Trophoblast cell (in vitro differentiated cells and primary cell): ENCODE measurements around the gene CUX1.

ENCODE experiments used
- DNase-seq, 2 donors: peaks; one replicate each; pipeline ENCODE4 v3.0.0-alpha.2; 2016
- H2AFZ ChIP-seq: 2 replicates; pipeline ENCODE4 v1.6.1; 2013; ENCODE audit warnings: low read length, moderate library complexity, mild to moderate bottlenecking; ENCODE audit not compliant: insufficient read depth, poor library complexity
- H2AK5ac ChIP-seq: 2 replicates; pipeline ENCODE4 v1.6.1; 2013; ENCODE audit warnings: mild to moderate bottlenecking, low read length
- H2BK120ac ChIP-seq: 2 replicates; pipeline ENCODE4 v1.6.1; 2013; ENCODE audit warnings: low read length, mild to moderate bottlenecking, moderate library complexity; ENCODE audit not compliant: insufficient read depth, poor library complexity
- H2BK12ac ChIP-seq: 2 replicates; pipeline ENCODE4 v1.6.1; 2013; ENCODE audit warnings: mild to moderate bottlenecking, low read length, moderate library complexity
- H2BK5ac ChIP-seq: 2 replicates; pipeline ENCODE4 v1.6.1; 2013; ENCODE audit warnings: low read length, low read depth, moderate library complexity, mild to moderate bottlenecking; ENCODE audit not compliant: poor library complexity
- H3K14ac ChIP-seq: 2 replicates; pipeline ENCODE4 v1.6.1; 2013; ENCODE audit warnings: mild to moderate bottlenecking, low read length
- H3K18ac ChIP-seq: 2 replicates; pipeline ENCODE4 v1.6.1; 2013; ENCODE audit warnings: mild to moderate bottlenecking, low read length
- H3K23ac ChIP-seq: 2 replicates; pipeline ENCODE4 v1.6.1; 2013; ENCODE audit warnings: low read length
- H3K27ac ChIP-seq: 2 replicates; pipeline ENCODE4 v1.5.1; 2013; ENCODE audit warnings: low read depth, mild to moderate bottlenecking, inconsistent platforms, low read length, moderate library complexity
- H3K27me3 ChIP-seq: 2 replicates; pipeline ENCODE4 v1.6.1; 2013; ENCODE audit warnings: inconsistent platforms, mild to moderate bottlenecking, low read length, moderate library complexity; ENCODE audit not compliant: insufficient read depth
- H3K36me3 ChIP-seq, 2 experiments: 1 replicate in 1 of 2; 2 replicates in 1 of 2; pipeline ENCODE4 v1.6.1; 2013; ENCODE audit warnings: low read length in 2 of 2, mild to moderate bottlenecking in 2 of 2, moderate library complexity in 1 of 2; ENCODE audit not compliant: insufficient read depth in 2 of 2, control insufficient read depth in 1 of 2
- H3K4ac ChIP-seq: 2 replicates; pipeline ENCODE4 v1.6.1; 2013; ENCODE audit warnings: low read depth, mild to moderate bottlenecking, low read length, moderate library complexity
- H3K4me1 ChIP-seq, 2 experiments: 1 replicate in 1 of 2; 2 replicates in 1 of 2; pipeline ENCODE4 v1.6.1; 2013; ENCODE audit warnings: low read length in 2 of 2, mild to moderate bottlenecking in 2 of 2, moderate library complexity in 1 of 2; ENCODE audit not compliant: insufficient read depth in 2 of 2, control insufficient read depth in 1 of 2
- H3K4me2 ChIP-seq: 2 replicates; pipeline ENCODE4 v1.6.1; 2013; ENCODE audit warnings: inconsistent platforms, mild to moderate bottlenecking, low read length, moderate library complexity
- H3K4me3 ChIP-seq: 2 replicates; pipeline ENCODE4 v1.5.1; 2013; ENCODE audit warnings: mild to moderate bottlenecking, low read depth, low read length, inconsistent platforms
- H3K79me1 ChIP-seq: one replicate; pipeline ENCODE4 v1.6.1; 2013; ENCODE audit warnings: low read length
- H3K79me2 ChIP-seq: 2 replicates; pipeline ENCODE4 v1.6.1; 2013; ENCODE audit warnings: low read length, mild to moderate bottlenecking; ENCODE audit not compliant: control insufficient read depth, insufficient read depth, poor library complexity
- H3K9ac ChIP-seq: 2 replicates; pipeline ENCODE4 v1.6.1; 2013; ENCODE audit warnings: mild to moderate bottlenecking, low read length
- H3K9me3 ChIP-seq: 2 replicates; pipeline ENCODE4 v1.6.1; 2013; ENCODE audit warnings: low read depth, mild to moderate bottlenecking, control low read depth, inconsistent platforms, low read length; ENCODE audit not compliant: insufficient read depth
- H4K12ac ChIP-seq: 2 replicates; pipeline ENCODE4 v1.6.1; 2013; ENCODE audit warnings: low read depth, mild to moderate bottlenecking, low read length, moderate library complexity
- H4K8ac ChIP-seq: 2 replicates; pipeline ENCODE4 v1.6.1; 2013; ENCODE audit warnings: low read depth, mild to moderate bottlenecking, low read length, moderate library complexity
- H4K91ac ChIP-seq: one replicate; pipeline ENCODE4 v1.6.1; 2013; ENCODE audit warnings: low read depth, mild to moderate bottlenecking, low read length, moderate library complexity
- WGBS: extraction: QIAGEN DNeasy Blood & Tissue Kit; methylation state at CpG from one replicate; pipeline ENCODE4 v1.1.7; 2013; ENCODE audit warnings: missing lambda C conversion rate; ENCODE audit not compliant: insufficient read length, insufficient coverage; ENCODE audit errors: extremely low coverage; 5-methylcytosine and 5-hydroxymethylcytosine counted together

The CUX1 gene

DNA sequence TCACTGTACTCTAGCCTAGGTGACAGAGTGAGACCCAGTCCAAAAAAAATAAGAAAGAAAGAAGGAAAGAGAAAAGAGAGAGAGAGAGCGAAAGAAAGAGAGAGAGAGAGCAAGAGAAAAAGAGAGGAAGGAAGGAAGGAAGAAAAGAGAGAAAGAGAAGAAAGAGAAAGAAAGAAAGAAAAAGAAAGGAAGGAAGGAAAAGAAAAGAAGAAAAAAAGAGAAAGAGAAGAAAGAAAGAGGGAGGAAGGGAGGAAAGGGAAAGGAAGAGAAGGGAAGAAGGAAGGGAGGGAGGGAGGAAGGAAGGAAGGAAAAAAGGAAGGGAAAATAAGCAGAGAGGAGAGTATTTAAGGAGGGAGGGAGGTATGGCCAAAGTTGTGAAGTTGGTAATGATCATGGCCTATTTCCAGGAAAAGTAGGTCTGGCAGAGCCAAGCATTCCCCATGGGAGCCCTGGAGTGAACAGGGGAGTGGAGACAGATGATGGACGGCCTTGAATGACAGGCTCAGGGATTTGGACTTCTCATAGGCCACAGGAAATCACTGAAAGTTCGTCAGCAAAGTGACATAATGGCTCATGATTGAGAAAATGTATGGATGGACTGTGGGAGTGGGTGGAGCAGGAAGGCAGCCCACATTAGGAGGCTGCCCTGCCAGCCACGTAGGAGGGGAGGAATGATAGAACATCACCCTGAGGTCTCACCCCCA is 44.8 kb upstream of the CUX1 start:
- H3K4ac ChIP-seq: no peak overlapping the region
- no peak overlapping the region for H3K4me2 ChIP-seq
- H3K4me3 ChIP-seq: no peak overlapping the region
- H3K79me1 ChIP-seq: no peaks in the 10 kb centered on the region
- no peaks in the 10 kb centered on the region for H3K27me3 ChIP-seq
- H3K18ac ChIP-seq: no peak overlapping the region
- no peak overlapping the region for H3K14ac ChIP-seq
- H3K23ac ChIP-seq: no peak overlapping the region
- no peak overlapping the region for H2BK5ac ChIP-seq
- H3K9ac ChIP-seq: no peak overlapping the region
- no peak overlapping the region for H3K27ac ChIP-seq
- H3K79me2 ChIP-seq: no peaks in the 10 kb centered on the region
- H4K8ac ChIP-seq: no peak overlapping the region
- DNase-seq: no peak
- no peak overlapping the region for H4K91ac ChIP-seq
- H3K9me3 ChIP-seq: peaks cover 2% of the 10 kb centered on the region
- no peaks in the 10 kb centered on the region for H3K4me1 ChIP-seq
- H4K12ac ChIP-seq: no peak overlapping the region
- H2BK12ac ChIP-seq: no peak overlapping the region
- no peak overlapping the region for H2BK120ac ChIP-seq
- WGBS: no CpG with 5 or more reads among the region's 4 CpGs
- H2AFZ ChIP-seq: no peak overlapping the region
- H2AK5ac ChIP-seq: no peak overlapping the region
- no peaks in the 10 kb centered on the region for H3K36me3 ChIP-seq

DNA sequence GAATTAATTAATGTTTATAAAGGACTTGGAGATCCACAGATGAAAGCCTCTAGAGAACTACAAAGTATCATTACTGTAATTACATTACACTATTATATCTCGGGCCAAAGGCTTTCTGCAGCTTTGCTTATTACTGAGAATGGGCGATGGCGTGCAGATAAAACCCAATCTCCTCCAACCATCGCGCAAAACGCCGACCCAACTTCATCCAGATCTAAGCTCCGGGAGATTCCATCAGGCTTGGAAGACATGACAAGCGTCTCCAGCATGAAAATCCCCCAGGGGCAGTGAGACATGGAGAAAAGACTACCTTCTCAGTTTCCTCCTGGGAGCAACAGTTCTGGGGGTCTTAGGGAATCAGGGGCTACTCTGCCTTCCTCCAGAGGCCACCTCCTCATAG is 42.2 kb upstream of the CUX1 start:
- Histone ChIP-seq H3K36me3 (no peaks in the 10 kb centered on the region), H3K4me1 (no peaks in the 10 kb centered on the region), H3K4me2 (no peak overlapping the region), H3K27me3 (no peaks in the 10 kb centered on the region), H2BK5ac (no peak overlapping the region), H3K18ac (no peak overlapping the region), H2AFZ (no peak overlapping the region), H3K79me2 (no peaks in the 10 kb centered on the region), H3K79me1 (no peaks in the 10 kb centered on the region), H3K9ac (no peak overlapping the region), H2BK12ac (no peak overlapping the region), H3K9me3 (peaks cover 2% of the 10 kb centered on the region), H3K14ac (no peak overlapping the region), H4K8ac (no peak overlapping the region), H3K27ac (no peak overlapping the region), H4K12ac (no peak overlapping the region), H3K23ac (no peak overlapping the region), H2AK5ac (no peak overlapping the region), H2BK120ac (no peak overlapping the region), H4K91ac (no peak overlapping the region), H3K4me3 (no peak overlapping the region), H3K4ac (no peak overlapping the region)
- peak; percentile 67 to 86 for DNase-seq
- no CpG with 5 or more reads among the region's 9 CpGs for WGBS

DNA sequence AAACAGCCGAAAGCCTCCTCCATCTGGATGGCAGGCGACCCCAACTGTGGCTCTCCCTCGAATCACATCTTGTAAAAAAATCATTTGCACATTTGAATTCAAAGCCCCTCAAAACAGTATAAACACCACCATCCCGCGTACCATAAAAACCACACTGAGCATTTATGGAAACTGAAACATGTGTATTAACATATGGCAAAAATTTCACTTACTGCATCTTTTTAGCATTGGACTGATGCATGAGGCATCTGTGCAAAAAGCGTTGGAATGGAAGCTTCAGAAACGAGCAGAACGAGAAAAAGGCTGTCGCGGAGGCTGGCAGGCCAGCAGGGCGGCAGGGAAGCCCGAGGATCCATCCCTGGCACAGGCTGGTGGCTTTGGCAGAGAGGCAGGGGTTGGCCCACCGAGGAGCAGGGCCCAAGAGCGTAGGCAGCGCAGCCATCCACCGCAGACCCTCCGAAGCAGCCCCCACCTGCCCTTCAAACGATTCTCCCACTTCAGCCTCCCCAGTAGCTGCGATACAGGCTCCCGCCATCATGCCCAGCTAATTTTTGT is 39.3 kb upstream of the CUX1 start:
- Histone ChIP-seq H3K27ac (no peak overlapping the region), H3K4me2 (no peak overlapping the region), H3K79me1 (no peaks in the 10 kb centered on the region), H3K4ac (no peak overlapping the region), H2BK5ac (no peak overlapping the region), H3K79me2 (no peaks in the 10 kb centered on the region), H3K4me3 (peak overlapping the region; percentile 54), H3K14ac (no peak overlapping the region), H4K91ac (no peak overlapping the region), H3K27me3 (no peaks in the 10 kb centered on the region), H3K23ac (no peak overlapping the region), H3K9ac (no peak overlapping the region), H3K4me1 (no peaks in the 10 kb centered on the region), H2AK5ac (no peak overlapping the region), H4K8ac (no peak overlapping the region), H3K9me3 (peaks cover 2% of the 10 kb centered on the region), H3K36me3 (no peaks in the 10 kb centered on the region), H4K12ac (no peak overlapping the region), H2BK12ac (no peak overlapping the region), H3K18ac (no peak overlapping the region), H2AFZ (no peak overlapping the region), H2BK120ac (no peak overlapping the region)
- DNase-seq: no peak
- WGBS: no CpG with 5 or more reads among the region's 20 CpGs

DNA sequence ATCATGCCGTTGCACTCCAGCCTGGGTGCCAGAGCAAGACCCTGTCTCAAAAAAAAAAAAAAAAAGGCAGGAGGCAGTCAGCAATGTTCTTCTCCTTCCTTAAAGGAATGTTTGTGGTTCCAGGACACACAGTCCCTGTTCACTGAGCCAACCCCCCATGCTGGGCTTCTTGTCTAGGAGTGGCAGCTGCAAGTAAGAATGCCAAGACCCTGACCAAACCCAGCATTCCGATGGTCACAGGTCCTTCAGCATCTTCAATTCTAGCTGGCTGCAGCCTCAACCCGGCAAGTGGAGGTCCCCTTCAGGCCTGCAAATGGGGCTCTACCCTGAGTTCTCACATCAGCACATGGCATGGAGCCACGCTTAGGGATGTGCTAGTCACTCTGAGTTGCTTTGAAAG is 38.2 kb upstream of the CUX1 start:
- Histone ChIP-seq H3K27me3 (no peaks in the 10 kb centered on the region), H2BK12ac (no peak overlapping the region), H3K4ac (no peak overlapping the region), H4K12ac (no peak overlapping the region), H3K36me3 (no peaks in the 10 kb centered on the region), H4K91ac (no peak overlapping the region), H3K9me3 (peaks cover 2% of the 10 kb centered on the region), H2BK5ac (no peak overlapping the region), H3K4me3 (no peak overlapping the region), H3K27ac (no peak overlapping the region), H3K9ac (no peak overlapping the region), H3K79me2 (no peaks in the 10 kb centered on the region), H2AK5ac (no peak overlapping the region), H3K14ac (no peak overlapping the region), H3K4me1 (peaks cover 3 to 4% of the 10 kb centered on the region in 2 experiments), H2AFZ (no peak overlapping the region), H3K18ac (no peak overlapping the region), H3K4me2 (no peak overlapping the region), H3K79me1 (no peaks in the 10 kb centered on the region), H3K23ac (no peak overlapping the region), H4K8ac (no peak overlapping the region), H2BK120ac (no peak overlapping the region)
- DNase-seq: no peak
- WGBS: no CpG with 5 or more reads among the region's 4 CpGs
